ENCODE data around the gene MORN1.

The MORN1 gene

DNA sequence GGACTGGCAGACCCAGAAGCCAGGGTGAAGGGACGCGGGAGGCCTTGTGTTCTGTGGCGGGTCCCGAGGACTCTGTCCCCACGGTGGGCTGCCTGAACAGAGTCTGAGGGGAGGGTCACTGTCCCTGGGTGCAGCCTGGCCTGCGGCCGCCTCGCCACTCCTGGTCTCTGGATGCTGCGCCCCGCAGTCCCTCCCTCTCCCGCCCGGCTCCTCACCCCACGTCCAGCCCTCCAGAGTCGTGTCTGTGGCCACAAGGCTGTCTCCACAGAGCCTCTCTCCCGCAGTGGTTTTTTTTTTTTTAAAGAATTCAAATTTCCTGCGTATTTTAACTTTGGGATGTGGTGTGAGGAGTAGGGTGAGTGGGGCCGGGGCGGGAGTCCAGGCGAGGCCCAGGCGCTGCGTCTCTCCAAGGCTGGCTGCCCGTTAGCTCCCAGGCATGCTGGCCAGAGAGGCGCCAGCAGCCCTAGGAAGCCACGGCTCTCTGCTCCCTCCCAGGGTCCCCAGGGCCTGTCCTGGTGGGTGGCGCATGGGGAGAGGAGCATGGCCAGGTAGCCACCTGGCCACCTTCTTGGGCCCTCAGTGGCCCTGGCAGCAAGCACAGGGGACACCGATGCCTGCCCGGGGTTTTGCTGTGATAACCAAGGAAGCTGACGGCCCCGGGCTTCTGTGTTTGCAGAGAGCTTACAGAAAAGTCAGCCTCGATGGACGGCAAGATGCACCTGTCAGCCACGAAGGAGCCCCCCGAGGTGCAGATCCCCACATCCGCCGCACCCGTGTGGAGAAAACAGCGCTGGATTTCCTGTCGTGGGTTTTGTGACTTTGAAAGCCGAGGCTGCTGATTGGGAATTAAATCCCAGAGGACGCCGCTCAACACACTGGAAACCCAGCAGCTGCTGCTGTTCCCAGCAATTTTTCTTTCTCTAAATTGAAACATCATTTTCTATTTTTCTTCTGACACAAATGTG lies 72.8 kb downstream of the MORN1 start:
- TF ChIP-seq ZNF70 (CRISPR knock-in tag; IDR thresholded peaks at IDR 0.05) (no peak), ESRRG (CRISPR knock-in tag; IDR thresholded peaks at IDR 0.05) (no peak), ISL1 (CRISPR knock-in tag; IDR thresholded peaks at IDR 0.05) (no peak), GLIS3 (CRISPR knock-in tag; IDR thresholded peaks at IDR 0.05) (no peak), RARB (CRISPR knock-in tag; IDR thresholded peaks at IDR 0.05) (no peak), PPARA (CRISPR knock-in tag; IDR thresholded peaks at IDR 0.05; ENCODE audit: borderline replicate concordance) (no peak), SNAI2 (CRISPR knock-in tag; IDR thresholded peaks at IDR 0.05) (no peak), CSDC2 (CRISPR knock-in tag; IDR thresholded peaks at IDR 0.05) (no peak), ZFP30 (CRISPR knock-in tag; IDR thresholded peaks at IDR 0.05) (no peak), ARNTL (CRISPR knock-in tag; IDR thresholded peaks at IDR 0.05; ENCODE audit: borderline replicate concordance, low read depth) (no peak), ZFP3 (CRISPR knock-in tag; IDR thresholded peaks at IDR 0.05) (no peak)
- TF ChIP-seq, protein P1, sequence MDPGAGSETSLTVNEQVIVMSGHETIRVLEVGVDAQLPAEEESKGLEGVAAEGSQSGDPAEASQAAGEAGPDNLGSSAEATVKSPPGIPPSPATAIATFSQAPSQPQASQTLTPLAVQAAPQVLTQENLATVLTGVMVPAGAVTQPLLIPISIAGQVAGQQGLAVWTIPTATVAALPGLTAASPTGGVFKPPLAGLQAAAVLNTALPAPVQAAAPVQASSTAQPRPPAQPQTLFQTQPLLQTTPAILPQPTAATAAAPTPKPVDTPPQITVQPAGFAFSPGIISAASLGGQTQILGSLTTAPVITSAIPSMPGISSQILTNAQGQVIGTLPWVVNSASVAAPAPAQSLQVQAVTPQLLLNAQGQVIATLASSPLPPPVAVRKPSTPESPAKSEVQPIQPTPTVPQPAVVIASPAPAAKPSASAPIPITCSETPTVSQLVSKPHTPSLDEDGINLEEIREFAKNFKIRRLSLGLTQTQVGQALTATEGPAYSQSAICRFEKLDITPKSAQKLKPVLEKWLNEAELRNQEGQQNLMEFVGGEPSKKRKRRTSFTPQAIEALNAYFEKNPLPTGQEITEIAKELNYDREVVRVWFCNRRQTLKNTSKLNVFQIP (CRISPR knock-in tag; IDR thresholded peaks at IDR 0.05; ENCODE audit: borderline replicate concordance, low read depth) = no peak
- TF ChIP-seq, protein P2, sequence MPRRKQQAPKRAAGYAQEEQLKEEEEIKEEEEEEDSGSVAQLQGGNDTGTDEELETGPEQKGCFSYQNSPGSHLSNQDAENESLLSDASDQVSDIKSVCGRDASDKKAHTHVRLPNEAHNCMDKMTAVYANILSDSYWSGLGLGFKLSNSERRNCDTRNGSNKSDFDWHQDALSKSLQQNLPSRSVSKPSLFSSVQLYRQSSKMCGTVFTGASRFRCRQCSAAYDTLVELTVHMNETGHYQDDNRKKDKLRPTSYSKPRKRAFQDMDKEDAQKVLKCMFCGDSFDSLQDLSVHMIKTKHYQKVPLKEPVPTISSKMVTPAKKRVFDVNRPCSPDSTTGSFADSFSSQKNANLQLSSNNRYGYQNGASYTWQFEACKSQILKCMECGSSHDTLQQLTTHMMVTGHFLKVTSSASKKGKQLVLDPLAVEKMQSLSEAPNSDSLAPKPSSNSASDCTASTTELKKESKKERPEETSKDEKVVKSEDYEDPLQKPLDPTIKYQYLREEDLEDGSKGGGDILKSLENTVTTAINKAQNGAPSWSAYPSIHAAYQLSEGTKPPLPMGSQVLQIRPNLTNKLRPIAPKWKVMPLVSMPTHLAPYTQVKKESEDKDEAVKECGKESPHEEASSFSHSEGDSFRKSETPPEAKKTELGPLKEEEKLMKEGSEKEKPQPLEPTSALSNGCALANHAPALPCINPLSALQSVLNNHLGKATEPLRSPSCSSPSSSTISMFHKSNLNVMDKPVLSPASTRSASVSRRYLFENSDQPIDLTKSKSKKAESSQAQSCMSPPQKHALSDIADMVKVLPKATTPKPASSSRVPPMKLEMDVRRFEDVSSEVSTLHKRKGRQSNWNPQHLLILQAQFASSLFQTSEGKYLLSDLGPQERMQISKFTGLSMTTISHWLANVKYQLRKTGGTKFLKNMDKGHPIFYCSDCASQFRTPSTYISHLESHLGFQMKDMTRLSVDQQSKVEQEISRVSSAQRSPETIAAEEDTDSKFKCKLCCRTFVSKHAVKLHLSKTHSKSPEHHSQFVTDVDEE (CRISPR knock-in tag; IDR thresholded peaks at IDR 0.05) = no peak
- TF ChIP-seq, protein P3, sequence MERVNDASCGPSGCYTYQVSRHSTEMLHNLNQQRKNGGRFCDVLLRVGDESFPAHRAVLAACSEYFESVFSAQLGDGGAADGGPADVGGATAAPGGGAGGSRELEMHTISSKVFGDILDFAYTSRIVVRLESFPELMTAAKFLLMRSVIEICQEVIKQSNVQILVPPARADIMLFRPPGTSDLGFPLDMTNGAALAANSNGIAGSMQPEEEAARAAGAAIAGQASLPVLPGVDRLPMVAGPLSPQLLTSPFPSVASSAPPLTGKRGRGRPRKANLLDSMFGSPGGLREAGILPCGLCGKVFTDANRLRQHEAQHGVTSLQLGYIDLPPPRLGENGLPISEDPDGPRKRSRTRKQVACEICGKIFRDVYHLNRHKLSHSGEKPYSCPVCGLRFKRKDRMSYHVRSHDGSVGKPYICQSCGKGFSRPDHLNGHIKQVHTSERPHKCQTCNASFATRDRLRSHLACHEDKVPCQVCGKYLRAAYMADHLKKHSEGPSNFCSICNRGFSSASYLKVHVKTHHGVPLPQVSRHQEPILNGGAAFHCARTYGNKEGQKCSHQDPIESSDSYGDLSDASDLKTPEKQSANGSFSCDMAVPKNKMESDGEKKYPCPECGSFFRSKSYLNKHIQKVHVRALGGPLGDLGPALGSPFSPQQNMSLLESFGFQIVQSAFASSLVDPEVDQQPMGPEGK (CRISPR knock-in tag; IDR thresholded peaks at IDR 0.05; ENCODE audit: borderline replicate concordance) = no peak
- TF ChIP-seq, protein P4, sequence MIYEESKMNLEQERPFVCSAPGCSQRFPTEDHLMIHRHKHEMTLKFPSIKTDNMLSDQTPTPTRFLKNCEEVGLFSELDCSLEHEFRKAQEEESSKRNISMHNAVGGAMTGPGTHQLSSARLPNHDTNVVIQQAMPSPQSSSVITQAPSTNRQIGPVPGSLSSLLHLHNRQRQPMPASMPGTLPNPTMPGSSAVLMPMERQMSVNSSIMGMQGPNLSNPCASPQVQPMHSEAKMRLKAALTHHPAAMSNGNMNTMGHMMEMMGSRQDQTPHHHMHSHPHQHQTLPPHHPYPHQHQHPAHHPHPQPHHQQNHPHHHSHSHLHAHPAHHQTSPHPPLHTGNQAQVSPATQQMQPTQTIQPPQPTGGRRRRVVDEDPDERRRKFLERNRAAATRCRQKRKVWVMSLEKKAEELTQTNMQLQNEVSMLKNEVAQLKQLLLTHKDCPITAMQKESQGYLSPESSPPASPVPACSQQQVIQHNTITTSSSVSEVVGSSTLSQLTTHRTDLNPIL (CRISPR knock-in tag; IDR thresholded peaks at IDR 0.05; ENCODE audit: low read depth) = no peak
- TF ChIP-seq, protein P5, sequence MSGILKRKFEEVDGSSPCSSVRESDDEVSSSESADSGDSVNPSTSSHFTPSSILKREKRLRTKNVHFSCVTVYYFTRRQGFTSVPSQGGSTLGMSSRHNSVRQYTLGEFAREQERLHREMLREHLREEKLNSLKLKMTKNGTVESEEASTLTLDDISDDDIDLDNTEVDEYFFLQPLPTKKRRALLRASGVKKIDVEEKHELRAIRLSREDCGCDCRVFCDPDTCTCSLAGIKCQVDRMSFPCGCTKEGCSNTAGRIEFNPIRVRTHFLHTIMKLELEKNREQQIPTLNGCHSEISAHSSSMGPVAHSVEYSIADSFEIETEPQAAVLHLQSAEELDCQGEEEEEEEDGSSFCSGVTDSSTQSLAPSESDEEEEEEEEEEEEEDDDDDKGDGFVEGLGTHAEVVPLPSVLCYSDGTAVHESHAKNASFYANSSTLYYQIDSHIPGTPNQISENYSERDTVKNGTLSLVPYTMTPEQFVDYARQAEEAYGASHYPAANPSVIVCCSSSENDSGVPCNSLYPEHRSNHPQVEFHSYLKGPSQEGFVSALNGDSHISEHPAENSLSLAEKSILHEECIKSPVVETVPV (CRISPR knock-in tag; IDR thresholded peaks at IDR 0.05) = no peak
- ATAC-seq = no peak

DNA sequence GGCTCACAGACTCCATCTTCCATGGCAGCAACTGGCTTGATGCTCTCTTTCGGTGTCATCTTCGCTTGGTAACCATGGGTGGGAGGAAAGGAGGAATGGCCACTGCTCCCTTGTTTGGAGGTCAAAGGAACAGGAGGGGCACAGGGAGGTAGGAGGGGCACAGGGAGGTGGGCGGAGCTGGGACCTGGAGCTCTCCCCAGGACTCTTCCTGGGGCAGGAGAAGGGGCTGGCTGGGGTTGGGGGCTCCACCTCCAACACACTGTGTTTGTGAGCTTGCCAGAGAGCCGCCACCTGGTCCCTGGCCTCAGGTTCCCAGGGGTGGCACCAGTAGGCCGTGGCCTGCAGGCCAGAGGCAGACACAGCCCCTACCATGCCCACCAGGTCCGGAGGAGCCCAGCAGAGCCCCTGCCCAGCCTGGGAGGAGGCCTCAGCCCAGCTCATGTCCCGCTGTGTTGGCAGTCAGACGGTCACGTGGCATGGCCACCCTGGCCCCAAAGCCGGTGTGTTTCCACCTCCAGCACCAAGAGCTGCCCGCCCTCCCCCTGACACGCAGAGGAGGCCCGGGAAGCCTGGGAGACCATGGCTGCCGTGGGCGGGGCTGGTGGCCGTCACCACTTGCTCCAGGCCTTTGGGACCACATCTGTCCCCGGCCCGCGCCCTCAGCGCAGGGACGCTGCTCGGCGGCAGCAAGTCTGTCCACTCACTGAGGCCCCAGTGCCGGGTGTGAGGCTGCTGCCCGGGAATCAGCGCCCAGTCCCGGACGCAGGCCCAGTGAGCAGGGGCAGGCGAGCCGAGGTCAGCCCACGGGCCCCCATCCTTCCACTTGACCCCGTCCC lies 73.9 kb downstream of the MORN1 start:
- no peak for ATAC-seq
- TF ChIP-seq OSR1 (CRISPR knock-in tag; IDR thresholded peaks at IDR 0.05) (no peak), ZC3H10 (CRISPR knock-in tag; IDR thresholded peaks at IDR 0.05) (no peak), CSDC2 (CRISPR knock-in tag; IDR thresholded peaks at IDR 0.05) (no peak), ARNTL (CRISPR knock-in tag; IDR thresholded peaks at IDR 0.05; ENCODE audit: borderline replicate concordance, low read depth) (no peak), BACH2 (CRISPR knock-in tag; IDR thresholded peaks at IDR 0.05; ENCODE audit: borderline replicate concordance) (no peak), ZNF70 (CRISPR knock-in tag; IDR thresholded peaks at IDR 0.05) (no peak), SNAI2 (CRISPR knock-in tag; IDR thresholded peaks at IDR 0.05) (no peak)
- TF ChIP-seq, protein P1 (CRISPR knock-in tag; IDR thresholded peaks at IDR 0.05; ENCODE audit: borderline replicate concordance, low read depth) = no peak
- TF ChIP-seq, protein P2 (CRISPR knock-in tag; IDR thresholded peaks at IDR 0.05) = no peak
- TF ChIP-seq, protein P5 (CRISPR knock-in tag; IDR thresholded peaks at IDR 0.05) = no peak
